ENCODE measurements around the gene NNMT. TPM values are rescaled to one million over a fixed set of nuclear protein-coding genes. Genes with fewer than 3 reads are reported as not detected.
"Not testable (repeated sequence)": the region's sequence is repeated elsewhere in the genome, so short reads cannot be mapped to it uniquely, and the experiment has no call there.

NNMT gene
- total RNA-seq, 2 experiments from 2014 or later: not detected

DNA sequence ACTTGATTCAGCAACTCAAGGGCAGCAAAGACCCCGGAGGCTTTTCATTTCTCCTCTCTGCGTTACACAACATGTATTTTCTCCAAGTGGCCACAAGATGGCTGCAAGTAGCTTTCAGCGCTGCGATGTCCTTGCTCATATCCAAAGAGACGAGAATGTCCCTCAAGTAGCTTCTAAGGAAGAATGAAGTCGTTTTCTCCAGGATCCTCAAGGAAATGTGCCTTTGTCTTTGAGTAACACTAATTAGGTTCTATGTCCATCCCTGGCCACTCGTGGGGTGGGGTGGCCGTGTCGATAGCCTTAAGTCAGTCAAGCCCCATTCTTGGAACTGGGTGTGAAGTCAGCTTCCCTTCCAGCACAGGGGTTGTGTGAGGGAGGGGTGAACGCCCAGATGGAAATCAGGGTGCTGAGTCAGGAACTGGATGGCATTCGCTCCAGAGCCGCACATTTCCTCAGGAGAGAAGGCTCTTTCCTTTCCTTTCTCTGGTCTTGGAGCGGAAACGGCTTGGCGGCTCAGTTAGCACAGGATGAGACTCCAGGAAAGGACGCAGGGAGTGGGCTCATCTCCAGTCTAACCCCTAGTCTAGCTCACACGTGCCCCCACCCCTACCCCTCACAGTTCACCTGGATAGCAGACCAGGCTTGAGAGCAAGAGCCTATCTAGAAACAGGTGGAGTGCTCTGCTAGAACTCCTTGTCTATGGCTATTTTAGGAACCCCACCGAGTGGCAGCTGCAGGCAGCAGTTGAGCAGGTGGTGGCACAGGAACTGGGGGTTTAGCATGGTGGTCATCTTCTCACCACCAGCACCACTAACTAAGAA lies 44.3 kb downstream of the NNMT start:
- Histone ChIP-seq H3K9me2 (ENCODE audit: insufficient read depth, low read length) (no peaks in the 10 kb centered on the region), H3K79me2 (ENCODE audit: insufficient read depth, low read depth, low read length) (no peaks in the 10 kb centered on the region), H4K20me1 (ENCODE audit: insufficient read depth, low read length) (no peaks in the 10 kb centered on the region), H3K36me3 (ENCODE audit: insufficient read depth, low read length) (no peaks in the 10 kb centered on the region), H3K4me1 (ENCODE audit: insufficient read depth, low read length, poor library complexity, severe bottlenecking) (peaks cover 10% of the 10 kb centered on the region), H3K9me3 (ENCODE audit: low read length) (no peaks in the 10 kb centered on the region), H3K4me2 (ENCODE audit: low read length) (peak overlapping the region; percentile 13), H2AFZ (ENCODE audit: low read length) (no peak overlapping the region; the same call in 1 of the 2 replicates), H3K4me3 (ENCODE audit: low read depth, low read length, poor library complexity, severe bottlenecking) (no peak overlapping the region), H3K27ac (ENCODE audit: low read depth, low read length, poor library complexity, severe bottlenecking) (peak overlapping the region; percentile 39)
- POLR2A ChIA-PET: no interaction called here
- BruUV-seq (replicated peaks): no TSS peak
- intact Hi-C loops (cut with micrococcal nuclease; ENCODE audit: unreplicated experiment): loop anchor here (10.0 kb wide), 1 partner anchor 144 kb away; no protein-coding TSS in a partner anchor
- TF ChIP-seq, protein P1, sequence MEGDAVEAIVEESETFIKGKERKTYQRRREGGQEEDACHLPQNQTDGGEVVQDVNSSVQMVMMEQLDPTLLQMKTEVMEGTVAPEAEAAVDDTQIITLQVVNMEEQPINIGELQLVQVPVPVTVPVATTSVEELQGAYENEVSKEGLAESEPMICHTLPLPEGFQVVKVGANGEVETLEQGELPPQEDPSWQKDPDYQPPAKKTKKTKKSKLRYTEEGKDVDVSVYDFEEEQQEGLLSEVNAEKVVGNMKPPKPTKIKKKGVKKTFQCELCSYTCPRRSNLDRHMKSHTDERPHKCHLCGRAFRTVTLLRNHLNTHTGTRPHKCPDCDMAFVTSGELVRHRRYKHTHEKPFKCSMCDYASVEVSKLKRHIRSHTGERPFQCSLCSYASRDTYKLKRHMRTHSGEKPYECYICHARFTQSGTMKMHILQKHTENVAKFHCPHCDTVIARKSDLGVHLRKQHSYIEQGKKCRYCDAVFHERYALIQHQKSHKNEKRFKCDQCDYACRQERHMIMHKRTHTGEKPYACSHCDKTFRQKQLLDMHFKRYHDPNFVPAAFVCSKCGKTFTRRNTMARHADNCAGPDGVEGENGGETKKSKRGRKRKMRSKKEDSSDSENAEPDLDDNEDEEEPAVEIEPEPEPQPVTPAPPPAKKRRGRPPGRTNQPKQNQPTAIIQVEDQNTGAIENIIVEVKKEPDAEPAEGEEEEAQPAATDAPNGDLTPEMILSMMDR (conservative IDR thresholded peaks at IDR 0.05; ENCODE audit: low read length): peak; percentile 91
- TF ChIP-seq EZH2phosphoT487 (IDR thresholded peaks at IDR 0.05; ENCODE audit: borderline replicate concordance, low read depth, low read length): no peak
- peak; percentile 72 for DNase-seq (ENCODE audit: low spot score)
- CTCF ChIA-PET (ENCODE audit: unreplicated experiment): no interaction called here

DNA sequence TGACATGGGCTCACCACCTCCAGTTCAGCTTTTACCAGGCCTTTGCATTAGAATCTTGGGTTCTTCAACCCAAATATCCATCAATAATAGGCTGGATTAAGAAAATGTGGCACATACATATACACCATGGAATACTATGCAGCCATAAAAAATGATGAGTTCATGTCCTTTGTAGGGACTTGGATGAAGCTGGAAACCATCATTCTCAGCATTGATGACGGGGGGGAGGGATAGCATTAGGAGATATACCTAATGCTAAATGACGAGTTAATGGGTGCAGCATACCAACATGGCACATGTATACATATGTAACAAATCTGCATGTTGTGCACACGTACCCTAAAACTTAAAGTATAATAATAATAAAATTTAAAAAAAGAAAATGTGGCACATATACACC lies 45.5 kb downstream of the NNMT start:
- H2AFZ ChIP-seq (ENCODE audit: low read length); H3K79me2 ChIP-seq (ENCODE audit: insufficient read depth, low read depth, low read length); H3K9me3 ChIP-seq (ENCODE audit: low read length); H3K4me2 ChIP-seq (ENCODE audit: low read length); CTCF ChIA-PET (ENCODE audit: unreplicated experiment); H3K9me2 ChIP-seq (ENCODE audit: insufficient read depth, low read length); H3K27ac ChIP-seq (ENCODE audit: low read depth, low read length, poor library complexity, severe bottlenecking); DNase-seq (ENCODE audit: low spot score); BruUV-seq (replicated peaks); H3K4me3 ChIP-seq (ENCODE audit: low read depth, low read length, poor library complexity, severe bottlenecking); H3K4me1 ChIP-seq (ENCODE audit: insufficient read depth, low read length, poor library complexity, severe bottlenecking); H4K20me1 ChIP-seq (ENCODE audit: insufficient read depth, low read length); POLR2A ChIA-PET; H3K36me3 ChIP-seq (ENCODE audit: insufficient read depth, low read length): not testable (repeated sequence)
- intact Hi-C loops (cut with micrococcal nuclease; ENCODE audit: unreplicated experiment): loop anchor here (10.0 kb wide), 1 partner anchor 143 kb away; no protein-coding TSS in a partner anchor

DNA sequence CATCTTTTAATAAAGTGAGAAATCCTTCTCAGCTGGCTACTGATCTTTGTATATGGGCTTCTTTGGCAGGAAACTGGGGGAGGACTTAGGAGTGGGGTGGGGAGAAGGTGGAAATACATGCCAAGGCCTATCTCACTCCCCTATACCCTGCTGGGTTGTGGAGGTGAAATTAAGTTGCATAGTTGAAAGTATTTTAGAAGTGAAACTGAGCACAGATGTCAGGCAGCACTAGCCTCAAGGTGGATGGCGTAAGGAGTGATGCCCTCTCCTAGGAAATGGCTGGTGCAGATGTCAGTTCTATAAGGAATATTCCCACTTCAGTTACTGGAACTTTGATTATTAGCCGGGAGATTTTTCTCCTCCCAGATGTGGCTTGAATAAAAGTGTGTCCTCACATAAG lies 46.3 kb downstream of the NNMT start:
- no peaks in the 10 kb centered on the region for H3K9me2 ChIP-seq (ENCODE audit: insufficient read depth, low read length)
- 0 out of 2 replicates have a peak, but pooled peaks cover 5% of the 10 kb centered on the region for H3K9me3 ChIP-seq (ENCODE audit: low read length)
- no peak overlapping the region for H3K4me2 ChIP-seq (ENCODE audit: low read length)
- intact Hi-C loops (cut with micrococcal nuclease; ENCODE audit: unreplicated experiment): loop anchor here (10.0 kb wide), 1 partner anchor 142 kb away; no protein-coding TSS in a partner anchor
- H3K4me1 ChIP-seq (ENCODE audit: insufficient read depth, low read length, poor library complexity, severe bottlenecking): peaks cover 10% of the 10 kb centered on the region
- H3K4me3 ChIP-seq (ENCODE audit: low read depth, low read length, poor library complexity, severe bottlenecking): no peak overlapping the region
- no peak overlapping the region for H2AFZ ChIP-seq (ENCODE audit: low read length)
- ChIA-PET CTCF (ENCODE audit: unreplicated experiment) (no interaction called here), POLR2A (no interaction called here)
- no peak for DNase-seq (ENCODE audit: low spot score)
- BruUV-seq (replicated peaks): no TSS peak
- H3K79me2 ChIP-seq (ENCODE audit: insufficient read depth, low read depth, low read length): no peaks in the 10 kb centered on the region
- no peaks in the 10 kb centered on the region for H3K36me3 ChIP-seq (ENCODE audit: insufficient read depth, low read length)
- TF ChIP-seq, protein P1 (conservative IDR thresholded peaks at IDR 0.05; ENCODE audit: low read length): no peak
- TF ChIP-seq EZH2phosphoT487 (IDR thresholded peaks at IDR 0.05; ENCODE audit: borderline replicate concordance, low read depth, low read length): no peak
- H3K27ac ChIP-seq (ENCODE audit: low read depth, low read length, poor library complexity, severe bottlenecking): no peak overlapping the region
- no peaks in the 10 kb centered on the region for H4K20me1 ChIP-seq (ENCODE audit: insufficient read depth, low read length)
